Measurements from ENCODE around the gene ADGRE1.

GRCh38 chr19:6856749-6857372 lies 30.5 kb upstream of the ADGRE1 start:
- TF ChIP-seq ZNF8 (CRISPR knock-in tag; IDR thresholded peaks at IDR 0.05) (no peak), PATZ1 (CRISPR knock-in tag; IDR thresholded peaks at IDR 0.05; ENCODE audit: borderline replicate concordance) (no peak), GLIS3 (CRISPR knock-in tag; IDR thresholded peaks at IDR 0.05) (no peak), ZFP30 (CRISPR knock-in tag; IDR thresholded peaks at IDR 0.05) (no peak), TSHZ2 (CRISPR knock-in tag; IDR thresholded peaks at IDR 0.05) (no peak), PPARA (CRISPR knock-in tag; IDR thresholded peaks at IDR 0.05; ENCODE audit: borderline replicate concordance) (no peak), OSR1 (CRISPR knock-in tag; IDR thresholded peaks at IDR 0.05) (no peak), ZC3H10 (CRISPR knock-in tag; IDR thresholded peaks at IDR 0.05) (no peak), TOX (CRISPR knock-in tag; IDR thresholded peaks at IDR 0.05; ENCODE audit: borderline replicate concordance) (no peak), CSRNP3 (CRISPR knock-in tag; IDR thresholded peaks at IDR 0.05) (no peak), ARNTL (CRISPR knock-in tag; IDR thresholded peaks at IDR 0.05; ENCODE audit: borderline replicate concordance, low read depth) (no peak), ZFP3 (CRISPR knock-in tag; IDR thresholded peaks at IDR 0.05) (no peak), TCF4 (CRISPR knock-in tag; IDR thresholded peaks at IDR 0.05; ENCODE audit: borderline replicate concordance) (no peak)

Data from SK-N-SH treated with all-trans-retinoic acid at 6 μM for 48 hours (cell line).